Activated CD4-positive, alpha-beta memory T cell treated with anti-CD3 and anti-CD28 coated beads for 36 hours (primary cell): ENCODE results near the gene HAPLN3. TPM values are rescaled to one million over a fixed set of nuclear protein-coding genes. Genes with fewer than 3 reads are reported as not detected.

Experiments
- CTCF ChIA-PET: fragments of 350-600 bp; sonication (Branson Sonifier 250); formaldehyde crosslinking; loops from one replicate; lab custom pipeline; 2021; ENCODE audit warnings: antibody characterized with exemption, inconsistent platforms; lab: Charles Lee
- POLR2A ChIA-PET: fragments of 350-600 bp; sonication (Branson Sonifier 250); formaldehyde crosslinking; loops from one replicate; lab custom pipeline; 2021; ENCODE audit warnings: antibody characterized with exemption; lab: Charles Lee
- DNase-seq: peaks from one replicate; pipeline ENCODE4 v3.0.0-alpha.2; 2020
- H3K27ac Mint-ChIP-seq: one replicate; pipeline ENCODE4 v1.8.0; 2021; ENCODE audit warnings: mixed read lengths
- H3K27me3 Mint-ChIP-seq: one replicate; pipeline ENCODE4 v1.8.0; 2021; ENCODE audit warnings: mixed read lengths
- H3K36me3 Mint-ChIP-seq: one replicate; pipeline ENCODE4 v1.8.0; 2021; ENCODE audit warnings: mixed read lengths
- H3K4me1 Mint-ChIP-seq: one replicate; pipeline ENCODE4 v1.8.0; 2021; ENCODE audit warnings: low read depth, mixed read lengths
- H3K4me3 Mint-ChIP-seq: one replicate; pipeline ENCODE4 v1.8.0; 2021; ENCODE audit warnings: mild to moderate bottlenecking, mixed read lengths
- H3K9me3 Mint-ChIP-seq: one replicate; pipeline ENCODE4 v1.8.0; 2021; ENCODE audit warnings: mixed read lengths
- intact Hi-C: fragments of 100-400 bp; cut with micrococcal nuclease; formaldehyde crosslinking; loops from one replicate; pipeline ENCODE4 v1.15.1; 2023
- total RNA-seq, 2 experiments: library from RNA; stranded (reverse); gene quantifications; one replicate each; pipeline ENCODE4 v1.2.3, GENCODE V29; 2021

Gene HAPLN3
- total RNA-seq, 2 experiments from 2014 or later: 44.7 to 47.1 TPM

- intact Hi-C loops: no loop called here
- no peak for DNase-seq
- Mint-ChIP-seq H3K4me3 (no peak overlapping the region), H3K36me3 (peaks cover under 1% of the 10 kb centered on the region), H3K9me3 (peaks cover 7% of the 10 kb centered on the region), H3K4me1 (peaks cover 8% of the 10 kb centered on the region), H3K27ac (no peak overlapping the region), H3K27me3 (no peaks in the 10 kb centered on the region)
- ChIA-PET CTCF (no interaction called here), POLR2A (no interaction called here)
Measured at GRCh38 chr15:88849376-88850072, 45.8 kb downstream of the HAPLN3 start.

GRCh38 chr15:88848203-88848602, 47.1 kb downstream of the HAPLN3 start:
- CTCF ChIA-PET: no interaction called here
- Mint-ChIP-seq H3K27ac (no peak overlapping the region), H3K4me3 (no peak overlapping the region), H3K36me3 (no peaks in the 10 kb centered on the region), H3K9me3 (no peaks in the 10 kb centered on the region), H3K4me1 (peaks cover 9% of the 10 kb centered on the region), H3K27me3 (no peaks in the 10 kb centered on the region)
- DNase-seq: no peak
- POLR2A ChIA-PET: no interaction called here
- intact Hi-C loops: no loop called here

GRCh38 chr15:88847144-88847543, 48.2 kb downstream of the HAPLN3 start:
- H3K9me3 Mint-ChIP-seq: no peaks in the 10 kb centered on the region
- H3K36me3 Mint-ChIP-seq: no peaks in the 10 kb centered on the region
- no peak overlapping the region for H3K27ac Mint-ChIP-seq
- ChIA-PET CTCF (no interaction called here), POLR2A (no interaction called here)
- intact Hi-C loops: no loop called here
- no peak overlapping the region for H3K4me3 Mint-ChIP-seq
- DNase-seq: no peak
- H3K4me1 Mint-ChIP-seq: peaks cover 9% of the 10 kb centered on the region
- H3K27me3 Mint-ChIP-seq: no peaks in the 10 kb centered on the region

- no peak for DNase-seq
- Mint-ChIP-seq H3K9me3 (no peaks in the 10 kb centered on the region), H3K27ac (no peak overlapping the region), H3K36me3 (no peaks in the 10 kb centered on the region), H3K27me3 (no peaks in the 10 kb centered on the region), H3K4me1 (peaks cover 9% of the 10 kb centered on the region), H3K4me3 (no peak overlapping the region)
- intact Hi-C loops: no loop called here
- CTCF ChIA-PET: interaction anchor here (1.0 kb wide), 1 partner anchor 49 kb away, joined by 3 read pairs; no protein-coding TSS in a partner anchor
- POLR2A ChIA-PET: no interaction called here
Measured at GRCh38 chr15:88845616-88846015, 49.7 kb downstream of the HAPLN3 start.

- Mint-ChIP-seq H3K27ac (no peak overlapping the region), H3K36me3 (no peaks in the 10 kb centered on the region), H3K4me1 (peaks cover 9% of the 10 kb centered on the region), H3K27me3 (no peaks in the 10 kb centered on the region), H3K9me3 (no peaks in the 10 kb centered on the region), H3K4me3 (no peak overlapping the region)
- POLR2A ChIA-PET: no interaction called here
- intact Hi-C loops: no loop called here
- CTCF ChIA-PET: interaction anchor here (1.0 kb wide), 1 partner anchor 50 kb away, joined by 3 read pairs; no protein-coding TSS in a partner anchor
- no peak for DNase-seq
Measured at GRCh38 chr15:88844749-88845386, 50.5 kb downstream of the HAPLN3 start.

- H3K27me3 Mint-ChIP-seq: peaks cover 2% of the 10 kb centered on the region
- H3K4me3 Mint-ChIP-seq: no peak overlapping the region
- ChIA-PET POLR2A (no interaction called here), CTCF (interaction anchor here (1.1 kb wide), 1 partner anchor 36 kb away, joined by 3 read pairs; no protein-coding TSS in a partner anchor)
- no peaks in the 10 kb centered on the region for H3K36me3 Mint-ChIP-seq
- intact Hi-C loops: no loop called here
- no peaks in the 10 kb centered on the region for H3K9me3 Mint-ChIP-seq
- no peak overlapping the region for H3K27ac Mint-ChIP-seq
- DNase-seq: no peak
- peaks cover 9% of the 10 kb centered on the region for H3K4me1 Mint-ChIP-seq
Measured at GRCh38 chr15:88843334-88843733, 52.0 kb downstream of the HAPLN3 start.

GRCh38 chr15:88842156-88842555, 53.2 kb downstream of the HAPLN3 start:
- peaks cover 9% of the 10 kb centered on the region for H3K4me1 Mint-ChIP-seq
- intact Hi-C loops: no loop called here
- H3K4me3 Mint-ChIP-seq: no peak overlapping the region
- DNase-seq: no peak
- H3K27me3 Mint-ChIP-seq: peaks cover 2% of the 10 kb centered on the region
- no peaks in the 10 kb centered on the region for H3K36me3 Mint-ChIP-seq
- ChIA-PET POLR2A (interaction anchor here (0.5 kb wide), 1 partner anchor 20 kb away, joined by 3 read pairs; no protein-coding TSS in a partner anchor), CTCF (no interaction called here)
- H3K9me3 Mint-ChIP-seq: no peaks in the 10 kb centered on the region
- no peak overlapping the region for H3K27ac Mint-ChIP-seq

- Mint-ChIP-seq H3K36me3 (no peaks in the 10 kb centered on the region), H3K4me3 (no peak overlapping the region), H3K27me3 (peaks cover 2% of the 10 kb centered on the region), H3K27ac (no peak overlapping the region), H3K9me3 (no peaks in the 10 kb centered on the region), H3K4me1 (peaks cover 9% of the 10 kb centered on the region)
- POLR2A ChIA-PET: no interaction called here
- DNase-seq: no peak
- intact Hi-C loops: no loop called here
- CTCF ChIA-PET: no interaction called here
Measured at GRCh38 chr15:88841236-88841635, 54.1 kb downstream of the HAPLN3 start.

GRCh38 chr15:88839961-88840360, 55.4 kb downstream of the HAPLN3 start:
- Mint-ChIP-seq H3K27me3 (peaks cover 2% of the 10 kb centered on the region), H3K36me3 (no peaks in the 10 kb centered on the region), H3K4me1 (peaks cover 6% of the 10 kb centered on the region), H3K9me3 (no peaks in the 10 kb centered on the region), H3K4me3 (no peak overlapping the region), H3K27ac (no peak overlapping the region)
- intact Hi-C loops: no loop called here
- POLR2A ChIA-PET: no interaction called here
- CTCF ChIA-PET: no interaction called here
- DNase-seq: no peak

- H3K27me3 Mint-ChIP-seq: peaks cover 2% of the 10 kb centered on the region
- ChIA-PET CTCF (no interaction called here), POLR2A (no interaction called here)
- DNase-seq: no peak
- no peaks in the 10 kb centered on the region for H3K4me1 Mint-ChIP-seq
- intact Hi-C loops: no loop called here
- H3K27ac Mint-ChIP-seq: no peak overlapping the region
- no peak overlapping the region for H3K4me3 Mint-ChIP-seq
- no peaks in the 10 kb centered on the region for H3K36me3 Mint-ChIP-seq
- H3K9me3 Mint-ChIP-seq: no peaks in the 10 kb centered on the region
Measured at GRCh38 chr15:88839146-88839545, 56.2 kb downstream of the HAPLN3 start.

GRCh38 chr15:88838667-88839066, 56.7 kb downstream of the HAPLN3 start:
- Mint-ChIP-seq H3K4me3 (no peak overlapping the region), H3K27ac (no peak overlapping the region)
- CTCF ChIA-PET: no interaction called here

GRCh38 chr15:88835646-88836045, 59.7 kb downstream of the HAPLN3 start:
- H3K4me3 Mint-ChIP-seq: no peak overlapping the region
- DNase-seq: no peak
- H3K27me3 Mint-ChIP-seq: peaks cover 2% of the 10 kb centered on the region
- ChIA-PET POLR2A (no interaction called here), CTCF (interaction anchor here (1.0 kb wide), 1 partner anchor 359 kb away, joined by 3 read pairs; no protein-coding TSS in a partner anchor)
- intact Hi-C loops: loop anchor here (2.0 kb wide), 2 partner anchors 211 to 359 kb away; no protein-coding TSS in a partner anchor
- no peaks in the 10 kb centered on the region for H3K9me3 Mint-ChIP-seq
- H3K4me1 Mint-ChIP-seq: no peaks in the 10 kb centered on the region
- no peak overlapping the region for H3K27ac Mint-ChIP-seq
- H3K36me3 Mint-ChIP-seq: no peaks in the 10 kb centered on the region

More at GRCh38 chr15:88838667-88839066, 56.7 kb downstream of the HAPLN3 start:
- intact Hi-C loops: no loop called here
- peaks cover 2% of the 10 kb centered on the region for H3K27me3 Mint-ChIP-seq
- no peaks in the 10 kb centered on the region for H3K9me3 Mint-ChIP-seq
- DNase-seq: no peak
- no peaks in the 10 kb centered on the region for H3K36me3 Mint-ChIP-seq
- POLR2A ChIA-PET: no interaction called here
- H3K4me1 Mint-ChIP-seq: no peaks in the 10 kb centered on the region
